ENCODE results near the gene AKT1. TPM values are rescaled to one million over a fixed set of nuclear protein-coding genes. Genes with fewer than 3 reads are reported as not detected.
A peak's percentile ranks its signal among the peaks of the same experiment; 100 is the strongest.

Gene AKT1
- total RNA-seq, 1 donor from 2014 or later, result 147 TPM

DNA sequence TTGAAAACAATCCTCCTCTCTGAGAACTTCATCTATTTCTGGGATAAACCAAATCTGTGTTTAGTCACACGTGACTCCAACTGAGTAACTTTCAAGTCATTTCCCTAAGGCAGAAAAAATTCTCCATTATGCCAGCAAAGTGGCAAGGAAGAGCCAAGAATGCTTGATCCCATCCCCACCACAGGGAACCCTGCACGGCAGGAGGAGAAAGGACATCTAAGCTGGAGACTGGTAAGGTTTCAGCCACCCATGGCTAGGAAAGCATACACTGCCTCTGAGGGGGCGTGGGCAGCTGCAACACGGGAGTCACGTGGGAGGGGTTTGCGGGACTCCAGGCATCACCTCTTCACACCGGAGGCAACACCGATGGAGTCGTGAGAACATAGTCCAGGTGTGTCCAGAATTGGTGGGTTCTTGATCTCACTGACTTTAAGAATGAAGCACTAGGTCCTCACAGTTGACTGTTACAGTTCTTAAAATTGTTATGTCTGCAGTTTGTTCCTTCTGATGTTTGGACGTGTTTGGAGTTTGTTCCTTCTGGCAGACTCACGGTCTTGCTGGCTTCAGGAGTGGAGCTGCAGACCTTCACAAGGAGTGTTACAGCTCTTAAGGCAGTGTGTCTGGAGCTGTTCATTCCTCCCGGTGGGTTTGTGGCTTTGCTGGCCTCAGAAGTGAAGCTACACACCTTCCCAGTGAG is 45.3 kb downstream of the AKT1 start:
- DNase-seq (ENCODE audit: low spot score, unreplicated experiment), result no peak
- no peaks in the 10 kb centered on the region for H3K9me3 Mint-ChIP-seq (ENCODE audit: low read depth)
- H3K27me3 Mint-ChIP-seq, result no peaks in the 10 kb centered on the region
- H3K27ac Mint-ChIP-seq, result no peak overlapping the region
- TF ChIP-seq, protein P1, sequence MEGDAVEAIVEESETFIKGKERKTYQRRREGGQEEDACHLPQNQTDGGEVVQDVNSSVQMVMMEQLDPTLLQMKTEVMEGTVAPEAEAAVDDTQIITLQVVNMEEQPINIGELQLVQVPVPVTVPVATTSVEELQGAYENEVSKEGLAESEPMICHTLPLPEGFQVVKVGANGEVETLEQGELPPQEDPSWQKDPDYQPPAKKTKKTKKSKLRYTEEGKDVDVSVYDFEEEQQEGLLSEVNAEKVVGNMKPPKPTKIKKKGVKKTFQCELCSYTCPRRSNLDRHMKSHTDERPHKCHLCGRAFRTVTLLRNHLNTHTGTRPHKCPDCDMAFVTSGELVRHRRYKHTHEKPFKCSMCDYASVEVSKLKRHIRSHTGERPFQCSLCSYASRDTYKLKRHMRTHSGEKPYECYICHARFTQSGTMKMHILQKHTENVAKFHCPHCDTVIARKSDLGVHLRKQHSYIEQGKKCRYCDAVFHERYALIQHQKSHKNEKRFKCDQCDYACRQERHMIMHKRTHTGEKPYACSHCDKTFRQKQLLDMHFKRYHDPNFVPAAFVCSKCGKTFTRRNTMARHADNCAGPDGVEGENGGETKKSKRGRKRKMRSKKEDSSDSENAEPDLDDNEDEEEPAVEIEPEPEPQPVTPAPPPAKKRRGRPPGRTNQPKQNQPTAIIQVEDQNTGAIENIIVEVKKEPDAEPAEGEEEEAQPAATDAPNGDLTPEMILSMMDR (IDR thresholded peaks at IDR 0.05; ENCODE audit: unreplicated experiment), result no peak
- no peak overlapping the region for H3K4me3 Mint-ChIP-seq (ENCODE audit: low read depth)
- peaks cover 15% of the 10 kb centered on the region for H3K4me1 Mint-ChIP-seq (ENCODE audit: low read depth)
- H3K36me3 Mint-ChIP-seq (ENCODE audit: insufficient read depth), result peaks cover 1% of the 10 kb centered on the region

DNA sequence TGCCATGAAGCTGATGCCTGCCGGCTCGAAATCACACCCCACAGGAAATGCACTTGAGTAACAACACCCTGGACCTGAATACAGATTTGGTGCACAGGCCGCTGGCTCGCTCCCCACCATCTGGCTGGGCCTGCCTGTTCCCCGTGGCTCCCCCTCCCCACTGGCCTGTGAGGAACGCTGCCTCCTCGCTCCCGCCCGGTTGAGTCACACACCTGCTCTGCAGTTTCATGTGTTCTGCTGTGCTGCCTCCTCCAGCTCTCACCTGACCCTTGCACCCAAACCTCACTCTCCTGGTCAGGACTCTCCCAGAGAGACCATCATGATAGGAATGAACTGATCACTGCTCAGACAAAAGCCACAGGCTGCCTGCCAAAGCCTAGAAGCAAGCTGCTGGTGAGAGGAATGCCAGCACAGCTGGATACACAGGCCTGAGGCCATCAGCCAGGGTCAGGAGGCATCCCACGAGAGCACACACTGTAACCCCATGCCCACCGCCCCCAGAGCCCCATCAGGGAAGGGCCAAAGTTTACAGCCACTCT is 46.4 kb downstream of the AKT1 start:
- H3K4me1 Mint-ChIP-seq (ENCODE audit: low read depth), result peaks cover 8% of the 10 kb centered on the region
- DNase-seq (ENCODE audit: low spot score, unreplicated experiment), result no peak
- H3K27me3 Mint-ChIP-seq, result no peaks in the 10 kb centered on the region
- no peak overlapping the region for H3K4me3 Mint-ChIP-seq (ENCODE audit: low read depth)
- H3K36me3 Mint-ChIP-seq (ENCODE audit: insufficient read depth), result no peaks in the 10 kb centered on the region
- no peaks in the 10 kb centered on the region for H3K9me3 Mint-ChIP-seq (ENCODE audit: low read depth)
- TF ChIP-seq, protein P1 (IDR thresholded peaks at IDR 0.05; ENCODE audit: unreplicated experiment), result no peak
- peak overlapping the region; percentile 76 for H3K27ac Mint-ChIP-seq

DNA sequence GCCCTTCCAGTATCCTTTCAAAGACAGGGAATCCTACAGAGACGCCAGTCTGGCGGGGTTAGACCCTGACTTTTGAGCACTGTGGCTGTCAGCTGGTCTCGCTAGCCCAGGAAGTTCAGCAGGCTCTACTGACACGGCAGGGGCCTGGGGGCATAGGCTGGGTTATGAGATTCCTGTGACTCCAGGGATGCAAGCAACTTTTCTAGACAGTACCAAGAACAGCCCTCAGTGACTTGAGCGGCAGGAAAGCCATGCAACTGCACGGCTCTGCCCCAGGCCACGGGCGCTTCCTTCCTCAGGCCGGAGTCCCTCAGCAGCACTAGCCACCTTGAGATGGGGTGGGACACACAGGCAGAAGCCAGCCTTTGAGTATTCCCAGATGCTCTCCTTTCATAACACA is 47.7 kb downstream of the AKT1 start:
- no peak overlapping the region for H3K4me3 Mint-ChIP-seq (ENCODE audit: low read depth)
- H3K9me3 Mint-ChIP-seq (ENCODE audit: low read depth), result no peaks in the 10 kb centered on the region
- H3K4me1 Mint-ChIP-seq (ENCODE audit: low read depth), result peaks cover 1% of the 10 kb centered on the region
- no peak overlapping the region for H3K27ac Mint-ChIP-seq
- TF ChIP-seq, protein P1 (IDR thresholded peaks at IDR 0.05; ENCODE audit: unreplicated experiment), result no peak
- H3K27me3 Mint-ChIP-seq, result no peaks in the 10 kb centered on the region
- DNase-seq (ENCODE audit: low spot score, unreplicated experiment), result no peak
- H3K36me3 Mint-ChIP-seq (ENCODE audit: insufficient read depth), result no peaks in the 10 kb centered on the region

- Mint-ChIP-seq H3K9me3 (ENCODE audit: low read depth) (no peaks in the 10 kb centered on the region), H3K36me3 (ENCODE audit: insufficient read depth) (no peaks in the 10 kb centered on the region), H3K4me1 (ENCODE audit: low read depth) (peaks cover 1% of the 10 kb centered on the region), H3K27me3 (no peaks in the 10 kb centered on the region), H3K4me3 (ENCODE audit: low read depth) (no peak overlapping the region), H3K27ac (no peak overlapping the region)
- TF ChIP-seq, protein P1 (IDR thresholded peaks at IDR 0.05; ENCODE audit: unreplicated experiment), result no peak
- no peak for DNase-seq (ENCODE audit: low spot score, unreplicated experiment)
Measured at GRCh38 chr14:104746934-104747481, 48.5 kb downstream of the AKT1 start.

- Mint-ChIP-seq H3K4me1 (ENCODE audit: low read depth) (peaks cover 1% of the 10 kb centered on the region), H3K27me3 (no peaks in the 10 kb centered on the region), H3K9me3 (ENCODE audit: low read depth) (no peaks in the 10 kb centered on the region), H3K36me3 (ENCODE audit: insufficient read depth) (no peaks in the 10 kb centered on the region), H3K4me3 (ENCODE audit: low read depth) (no peak overlapping the region), H3K27ac (no peak overlapping the region)
- TF ChIP-seq, protein P1 (IDR thresholded peaks at IDR 0.05; ENCODE audit: unreplicated experiment), result no peak
- no peak for DNase-seq (ENCODE audit: low spot score, unreplicated experiment)
Measured at GRCh38 chr14:104746071-104746545, 49.4 kb downstream of the AKT1 start.
